Measurements from ENCODE around the gene MTCL1.
A peak's percentile ranks its signal among the peaks of the same experiment; 100 is the strongest.

MTCL1 gene

GRCh38 chr18:8673256-8674209 lies 31.8 kb upstream of the MTCL1 start:
- H3K9me2 ChIP-seq (ENCODE audit: low read depth, low read length): no peaks in the 10 kb centered on the region
- no peaks in the 10 kb centered on the region for H4K20me1 ChIP-seq (ENCODE audit: insufficient read depth, low read length)
- H3K4me1 ChIP-seq (ENCODE audit: insufficient read depth, low read length, severe bottlenecking): no peaks in the 10 kb centered on the region
- no peak overlapping the region for H2AFZ ChIP-seq (ENCODE audit: low read length)
- no peak overlapping the region for H3K4me3 ChIP-seq (ENCODE audit: low read depth, low read length, poor library complexity, severe bottlenecking)
- H3K27ac ChIP-seq (ENCODE audit: low read depth, low read length, poor library complexity, severe bottlenecking): no peak overlapping the region
- TF ChIP-seq CTCF (IDR thresholded peaks at IDR 0.05; ENCODE audit: low read length) (no peak), EZH2 (IDR thresholded peaks at IDR 0.05; ENCODE audit: borderline replicate concordance, low read length) (no peak)
- H3F3A ChIP-seq (ENCODE audit: insufficient read depth, low read length): no peaks in the 10 kb centered on the region
- H3K4me2 ChIP-seq (ENCODE audit: low read length): no peak overlapping the region
- peaks cover 9% of the 10 kb centered on the region; the same call in 1 of the 2 replicates for H3K9me3 ChIP-seq (ENCODE audit: low read length)
- peaks cover 13% of the 10 kb centered on the region for H3K27me3 ChIP-seq (ENCODE audit: insufficient read depth, low read length)
- H3K36me3 ChIP-seq (ENCODE audit: insufficient read depth, low read length): no peaks in the 10 kb centered on the region; the same call in 1 of the 2 replicates
- H3K9ac ChIP-seq (ENCODE audit: low read length): no peak overlapping the region
- H3K79me2 ChIP-seq (ENCODE audit: insufficient read depth, low read length): no peaks in the 10 kb centered on the region

GRCh38 chr18:8675057-8675456 lies 30.3 kb upstream of the MTCL1 start:
- Histone ChIP-seq H3K27me3 (ENCODE audit: insufficient read depth, low read length) (peaks cover 13% of the 10 kb centered on the region), H3F3A (ENCODE audit: insufficient read depth, low read length) (no peaks in the 10 kb centered on the region), H3K36me3 (ENCODE audit: insufficient read depth, low read length) (no peaks in the 10 kb centered on the region; the same call in 1 of the 2 replicates), H3K27ac (ENCODE audit: low read depth, low read length, poor library complexity, severe bottlenecking) (no peak overlapping the region), H3K9me3 (ENCODE audit: low read length) (peaks cover 9% of the 10 kb centered on the region; the same call in 1 of the 2 replicates), H3K4me3 (ENCODE audit: low read depth, low read length, poor library complexity, severe bottlenecking) (no peak overlapping the region), H3K9me2 (ENCODE audit: low read depth, low read length) (no peaks in the 10 kb centered on the region), H4K20me1 (ENCODE audit: insufficient read depth, low read length) (no peaks in the 10 kb centered on the region), H3K4me1 (ENCODE audit: insufficient read depth, low read length, severe bottlenecking) (no peaks in the 10 kb centered on the region), H3K79me2 (ENCODE audit: insufficient read depth, low read length) (no peaks in the 10 kb centered on the region), H3K4me2 (ENCODE audit: low read length) (no peak overlapping the region), H2AFZ (ENCODE audit: low read length) (no peak overlapping the region), H3K9ac (ENCODE audit: low read length) (no peak overlapping the region)
- no peak for TF ChIP-seq EZH2 (IDR thresholded peaks at IDR 0.05; ENCODE audit: borderline replicate concordance, low read length)
- TF ChIP-seq CTCF (IDR thresholded peaks at IDR 0.05; ENCODE audit: low read length): no peak

- no peak overlapping the region for H3K4me3 ChIP-seq (ENCODE audit: low read depth, low read length, poor library complexity, severe bottlenecking)
- H3F3A ChIP-seq (ENCODE audit: insufficient read depth, low read length): no peaks in the 10 kb centered on the region
- H3K4me2 ChIP-seq (ENCODE audit: low read length): 0 out of 2 replicates have a peak overlapping the region, but pooled peaks have one; percentile 23
- TF ChIP-seq EZH2 (IDR thresholded peaks at IDR 0.05; ENCODE audit: borderline replicate concordance, low read length): no peak
- no peak for TF ChIP-seq CTCF (IDR thresholded peaks at IDR 0.05; ENCODE audit: low read length)
- no peaks in the 10 kb centered on the region for H3K9me3 ChIP-seq (ENCODE audit: low read length)
- peak overlapping the region; percentile 48; the same call in 1 of the 2 replicates for H2AFZ ChIP-seq (ENCODE audit: low read length)
- no peaks in the 10 kb centered on the region for H3K27me3 ChIP-seq (ENCODE audit: insufficient read depth, low read length)
- H3K9ac ChIP-seq (ENCODE audit: low read length): no peak overlapping the region
- no peaks in the 10 kb centered on the region for H3K4me1 ChIP-seq (ENCODE audit: insufficient read depth, low read length, severe bottlenecking)
- H3K27ac ChIP-seq (ENCODE audit: low read depth, low read length, poor library complexity, severe bottlenecking): no peak overlapping the region
- H3K36me3 ChIP-seq (ENCODE audit: insufficient read depth, low read length): no peaks in the 10 kb centered on the region
- no peaks in the 10 kb centered on the region for H3K79me2 ChIP-seq (ENCODE audit: insufficient read depth, low read length)
- H4K20me1 ChIP-seq (ENCODE audit: insufficient read depth, low read length): no peaks in the 10 kb centered on the region
- H3K9me2 ChIP-seq (ENCODE audit: low read depth, low read length): no peaks in the 10 kb centered on the region
Measured at GRCh38 chr18:8681196-8681595, 24.2 kb upstream of the MTCL1 start.
